ENCODE results near the gene KCNMA1.

GRCh38 chr10:77072361-77072835, 565.2 kb downstream of the KCNMA1 start:
- TF ChIP-seq, protein P1, sequence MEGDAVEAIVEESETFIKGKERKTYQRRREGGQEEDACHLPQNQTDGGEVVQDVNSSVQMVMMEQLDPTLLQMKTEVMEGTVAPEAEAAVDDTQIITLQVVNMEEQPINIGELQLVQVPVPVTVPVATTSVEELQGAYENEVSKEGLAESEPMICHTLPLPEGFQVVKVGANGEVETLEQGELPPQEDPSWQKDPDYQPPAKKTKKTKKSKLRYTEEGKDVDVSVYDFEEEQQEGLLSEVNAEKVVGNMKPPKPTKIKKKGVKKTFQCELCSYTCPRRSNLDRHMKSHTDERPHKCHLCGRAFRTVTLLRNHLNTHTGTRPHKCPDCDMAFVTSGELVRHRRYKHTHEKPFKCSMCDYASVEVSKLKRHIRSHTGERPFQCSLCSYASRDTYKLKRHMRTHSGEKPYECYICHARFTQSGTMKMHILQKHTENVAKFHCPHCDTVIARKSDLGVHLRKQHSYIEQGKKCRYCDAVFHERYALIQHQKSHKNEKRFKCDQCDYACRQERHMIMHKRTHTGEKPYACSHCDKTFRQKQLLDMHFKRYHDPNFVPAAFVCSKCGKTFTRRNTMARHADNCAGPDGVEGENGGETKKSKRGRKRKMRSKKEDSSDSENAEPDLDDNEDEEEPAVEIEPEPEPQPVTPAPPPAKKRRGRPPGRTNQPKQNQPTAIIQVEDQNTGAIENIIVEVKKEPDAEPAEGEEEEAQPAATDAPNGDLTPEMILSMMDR (IDR thresholded peaks at IDR 0.05): no peak
- no peak for TF ChIP-seq POLR2A (IDR thresholded peaks at IDR 0.05)
